HG03108 (cell line): ENCODE results near the gene PDSS1.

Source experiments
- ATAC-seq: cut with Tn5 transposase; IDR thresholded peaks from one replicate; pipeline ENCODE4 v1.9.1; 2021; ENCODE audit warnings: moderate library complexity; ENCODE audit not compliant: unreplicated experiment

PDSS1 gene

GRCh38 chr10:26790221-26790995 lies 92.9 kb downstream of the PDSS1 start:
- ATAC-seq: no peak

GRCh38 chr10:26792758-26793495 lies 95.4 kb downstream of the PDSS1 start:
- no peak for ATAC-seq
